Liver (tissue), 3 donors: ENCODE data around the gene SEZ6L.

Source experiments
- ATF3 ChIP-seq: IDR thresholded peaks from 2 replicates; pipeline ENCODE4 v1.6.1; 2016; ENCODE audit warnings: antibody characterized with exemption
- CTCF ChIP-seq: fragments of 150-350 bp; IDR thresholded peaks from 2 replicates; pipeline ENCODE4 v1.5.1; 2017; ENCODE audit warnings: improper control_type of control experiment, low read depth, low read length; ENCODE audit not compliant: missing input control
- FOXA1 ChIP-seq: IDR thresholded peaks from 2 replicates; pipeline ENCODE4 v1.6.1; 2016; ENCODE audit warnings: antibody characterized with exemption
- GABPA ChIP-seq, 2 donors: IDR thresholded peaks in 1 of 2; conservative IDR thresholded peaks in 1 of 2; 2 replicates each; pipeline ENCODE4 v1.6.1; 2016; ENCODE audit warnings: antibody characterized with exemption in 2 of 2, mild to moderate bottlenecking in 1 of 2, moderate library complexity in 1 of 2
- HNF4G ChIP-seq: IDR thresholded peaks from 2 replicates; pipeline ENCODE4 v1.6.1; 2016; ENCODE audit warnings: antibody characterized with exemption
- JUND ChIP-seq, 2 donors: IDR thresholded peaks; 2 replicates each; pipeline ENCODE4 v1.6.1; 2016; ENCODE audit warnings: antibody characterized with exemption in 2 of 2
- MAX ChIP-seq: IDR thresholded peaks from 2 replicates; pipeline ENCODE4 v1.6.1; 2016; ENCODE audit warnings: antibody characterized with exemption
- RAD21 ChIP-seq, 2 donors: IDR thresholded peaks; 2 replicates each; pipeline ENCODE4 v1.6.1; 2016; ENCODE audit warnings: antibody characterized with exemption in 2 of 2, mild to moderate bottlenecking in 2 of 2
- REST ChIP-seq: IDR thresholded peaks from 2 replicates; pipeline ENCODE4 v1.6.1; 2016; ENCODE audit warnings: antibody characterized with exemption, mild to moderate bottlenecking
- SP1 ChIP-seq: IDR thresholded peaks from 2 replicates; pipeline ENCODE4 v1.6.1; 2018; ENCODE audit warnings: antibody characterized with exemption, mild to moderate bottlenecking
- YY1 ChIP-seq: IDR thresholded peaks from 2 replicates; pipeline ENCODE4 v1.6.1; 2016; ENCODE audit warnings: antibody characterized with exemption, mild to moderate bottlenecking
- ZBTB33 ChIP-seq: IDR thresholded peaks from 2 replicates; pipeline ENCODE4 v1.6.1; 2016; ENCODE audit warnings: antibody characterized with exemption
- donor health status: healthy.
- donor health status: healthy.

- TF ChIP-seq CTCF (no peak), ATF3 (no peak), RAD21 (IDR thresholded peaks at IDR 0.05) (no peak), YY1 (no peak), SP1 (no peak), MAX (no peak), FOXA1 (no peak), REST (no peak), JUND (IDR thresholded peaks at IDR 0.05) (no peak), ZBTB33 (no peak), HNF4G (no peak), GABPA (IDR thresholded peaks at IDR 0.05 in 1 of 2, conservative IDR thresholded peaks at IDR 0.05 in 1 of 2) (no peak)
Measured at GRCh38 chr22:26325641-26326040, 156.4 kb downstream of the SEZ6L start.
